ENCODE data around the gene TMEM165. TPM values are rescaled to one million over a fixed set of nuclear protein-coding genes. Genes with fewer than 3 reads are reported as not detected.

TMEM165 gene
- polyA plus RNA-seq, 1 donor from 2014 or later, result 102 TPM

- no peak for TF ChIP-seq EZH2 (IDR thresholded peaks at IDR 0.05; ENCODE audit: borderline replicate concordance, insufficient read depth, low read length, poor library complexity, severe bottlenecking)
- no peak for TF ChIP-seq POLR2AphosphoS5 (IDR thresholded peaks at IDR 0.05)
- no peak for TF ChIP-seq EP300 (conservative IDR thresholded peaks at IDR 0.05; ENCODE audit: poor library complexity, severe bottlenecking)
- TF ChIP-seq SMC3 (conservative IDR thresholded peaks at IDR 0.05; ENCODE audit: poor library complexity), result no peak
- no peak for TF ChIP-seq MXI1 (conservative IDR thresholded peaks at IDR 0.05; ENCODE audit: poor library complexity, severe bottlenecking)
- no peak for TF ChIP-seq CTCF (IDR thresholded peaks at IDR 0.05; ENCODE audit: poor library complexity, severe bottlenecking)
- TF ChIP-seq REST (IDR thresholded peaks at IDR 0.05; ENCODE audit: borderline replicate concordance), result no peak
- no peak for TF ChIP-seq RAD21 (conservative IDR thresholded peaks at IDR 0.05)
- TF ChIP-seq TAF1 (IDR thresholded peaks at IDR 0.05; ENCODE audit: low read depth), result no peak
- H4K20me1 ChIP-seq (ENCODE audit: insufficient read depth), result no peaks in the 10 kb centered on the region
- no peaks in the 10 kb centered on the region for H3K9me3 ChIP-seq (ENCODE audit: low read length)
- no peaks in the 10 kb centered on the region for H3K9me2 ChIP-seq (ENCODE audit: insufficient read depth, low read length)
- H3K4me2 ChIP-seq (ENCODE audit: low read length), result no peak overlapping the region
- no peaks in the 10 kb centered on the region for H3K27me3 ChIP-seq (ENCODE audit: insufficient read depth, low read depth, low read length)
- no peak overlapping the region for H3K4me3 ChIP-seq (ENCODE audit: low read length)
- no peak overlapping the region for H3K9ac ChIP-seq (ENCODE audit: low read length)
- H2AFZ ChIP-seq (ENCODE audit: low read depth, low read length), result no peak overlapping the region
- no peaks in the 10 kb centered on the region for H3F3A ChIP-seq (ENCODE audit: insufficient read depth, low read length, poor library complexity, severe bottlenecking)
- H3K27ac ChIP-seq (ENCODE audit: low read length), result no peak overlapping the region
- H3K36me3 ChIP-seq (ENCODE audit: insufficient read depth, low read length), result no peaks in the 10 kb centered on the region
- no peaks in the 10 kb centered on the region for H3K79me2 ChIP-seq (replicated peaks; ENCODE audit: insufficient read depth, low read length)
Observed at GRCh38 chr4:55376698-55377097, 19.1 kb upstream of the TMEM165 start.

GRCh38 chr4:55378617-55379467 is 16.9 kb upstream of the TMEM165 start:
- H3K4me2 ChIP-seq (ENCODE audit: low read length), result no peak overlapping the region
- no peak for TF ChIP-seq SMC3 (conservative IDR thresholded peaks at IDR 0.05; ENCODE audit: poor library complexity)
- TF ChIP-seq RAD21 (conservative IDR thresholded peaks at IDR 0.05), result no peak
- no peak for TF ChIP-seq CTCF (IDR thresholded peaks at IDR 0.05; ENCODE audit: poor library complexity, severe bottlenecking)
- TF ChIP-seq EZH2 (IDR thresholded peaks at IDR 0.05; ENCODE audit: borderline replicate concordance, insufficient read depth, low read length, poor library complexity, severe bottlenecking), result no peak
- TF ChIP-seq MXI1 (conservative IDR thresholded peaks at IDR 0.05; ENCODE audit: poor library complexity, severe bottlenecking), result no peak
- TF ChIP-seq TAF1 (IDR thresholded peaks at IDR 0.05; ENCODE audit: low read depth), result no peak
- no peak for TF ChIP-seq POLR2AphosphoS5 (IDR thresholded peaks at IDR 0.05)
- no peak for TF ChIP-seq EP300 (conservative IDR thresholded peaks at IDR 0.05; ENCODE audit: poor library complexity, severe bottlenecking)
- no peak for TF ChIP-seq REST (IDR thresholded peaks at IDR 0.05; ENCODE audit: borderline replicate concordance)
- no peaks in the 10 kb centered on the region for H3K36me3 ChIP-seq (ENCODE audit: insufficient read depth, low read length)
- no peaks in the 10 kb centered on the region for H3K9me2 ChIP-seq (ENCODE audit: insufficient read depth, low read length)
- H3K27ac ChIP-seq (ENCODE audit: low read length), result no peak overlapping the region
- H2AFZ ChIP-seq (ENCODE audit: low read depth, low read length), result no peak overlapping the region
- H3F3A ChIP-seq (ENCODE audit: insufficient read depth, low read length, poor library complexity, severe bottlenecking), result no peaks in the 10 kb centered on the region
- H3K79me2 ChIP-seq (replicated peaks; ENCODE audit: insufficient read depth, low read length), result no peaks in the 10 kb centered on the region
- no peaks in the 10 kb centered on the region for H3K27me3 ChIP-seq (ENCODE audit: insufficient read depth, low read depth, low read length)
- no peaks in the 10 kb centered on the region for H3K9me3 ChIP-seq (ENCODE audit: low read length)
- H4K20me1 ChIP-seq (ENCODE audit: insufficient read depth), result no peaks in the 10 kb centered on the region
- H3K4me3 ChIP-seq (ENCODE audit: low read length), result no peak overlapping the region
- no peak overlapping the region for H3K9ac ChIP-seq (ENCODE audit: low read length)
